Measurements from ENCODE around the gene SULT1C2. TPM values are rescaled to one million over a fixed set of nuclear protein-coding genes. Genes with fewer than 3 reads are reported as not detected.
"Not testable (repeated sequence)": the region's sequence is repeated elsewhere in the genome, so short reads cannot be mapped to it uniquely, and the experiment has no call there.

The SULT1C2 gene
- total and polyA plus RNA-seq, 8 donors, result 5.4 to 36.6 (median 23.6) TPM

DNA sequence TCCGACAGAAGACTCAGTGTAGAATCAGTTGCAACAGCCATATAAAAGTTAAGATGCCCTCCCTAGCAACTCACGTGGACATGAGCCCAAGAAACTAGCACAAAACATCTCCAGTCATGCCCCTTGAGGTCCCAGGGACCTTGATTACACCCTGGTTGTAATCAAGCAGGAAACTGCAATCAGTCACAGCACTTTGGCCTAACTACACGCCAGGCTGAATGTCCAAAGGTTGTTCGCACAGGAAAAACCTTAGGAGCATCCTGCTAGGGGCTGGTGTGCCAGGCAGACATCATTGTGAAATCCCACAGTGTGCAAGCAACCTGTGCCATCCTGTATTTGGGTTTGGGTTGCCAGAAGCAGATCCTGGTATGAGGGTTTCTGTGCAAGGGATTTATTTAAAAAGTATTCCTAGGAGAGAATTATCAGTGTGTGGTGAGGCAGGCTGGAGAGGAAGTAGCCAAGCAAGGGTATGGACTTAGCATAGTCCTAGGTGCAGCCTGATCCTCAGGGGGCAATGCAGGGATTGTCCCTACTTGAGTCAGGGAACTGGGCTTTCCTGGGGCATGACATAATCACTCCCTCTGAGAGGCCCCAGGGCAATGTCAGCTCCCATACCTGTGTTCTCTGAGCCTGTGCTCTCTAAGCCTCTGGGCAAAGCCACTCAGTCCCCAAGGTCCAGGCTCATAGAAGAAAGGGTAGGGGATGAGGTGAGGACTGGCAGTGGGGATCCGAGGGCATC lies 17.8 kb upstream of the SULT1C2 start:
- no peak for ATAC-seq
- no peak overlapping the region for H3K27ac ChIP-seq
- H3K27me3 ChIP-seq, result no peaks in the 10 kb centered on the region
- H3K4me1 ChIP-seq, result peaks cover 7 to 14% of the 10 kb centered on the region in 2 donors
- intact Hi-C loops (cut with DNase I), result no loop called here
- DNase-seq, result no peak
- H3K9me3 ChIP-seq, result no peaks in the 10 kb centered on the region
- H3K4me3 ChIP-seq, result no peak overlapping the region
- TF ChIP-seq CTCF (IDR thresholded peaks at IDR 0.05), result no peak
- H3K36me3 ChIP-seq, result no peaks in the 10 kb centered on the region

DNA sequence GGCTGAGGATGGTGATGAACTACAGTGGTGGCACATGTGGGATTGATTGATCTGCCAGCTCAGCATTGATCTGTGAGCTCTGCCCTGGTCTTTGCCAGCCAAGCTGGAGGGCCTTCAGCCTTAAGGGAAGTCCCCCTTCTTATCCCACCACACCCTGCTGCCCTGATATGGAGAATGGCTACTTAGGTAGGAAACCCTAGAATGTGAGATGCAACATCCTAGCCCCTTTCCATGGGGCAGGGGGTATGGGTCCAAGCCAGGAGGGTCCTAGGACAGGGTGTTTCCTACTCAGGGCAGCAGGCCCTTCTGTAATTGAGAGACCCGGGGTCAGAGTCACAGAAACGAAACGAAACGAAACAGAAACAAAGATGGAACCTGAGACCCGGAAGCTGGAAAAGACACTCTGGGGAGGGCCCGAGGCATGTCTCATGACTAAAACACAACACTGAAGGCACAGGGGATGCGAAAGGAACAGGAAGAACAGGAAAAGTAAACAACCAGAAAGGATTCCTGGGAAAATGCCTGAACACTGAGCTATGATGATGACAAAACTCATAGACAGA lies 16.9 kb upstream of the SULT1C2 start:
- intact Hi-C loops (cut with DNase I), result no loop called here
- DNase-seq, result no peak
- ATAC-seq, result no peak
- TF ChIP-seq CTCF (IDR thresholded peaks at IDR 0.05), result no peak
- Histone ChIP-seq H3K27me3 (no peaks in the 10 kb centered on the region), H3K27ac (no peak overlapping the region), H3K36me3 (no peaks in the 10 kb centered on the region), H3K9me3 (no peaks in the 10 kb centered on the region), H3K4me1 (peaks cover 7 to 12% of the 10 kb centered on the region in 2 donors), H3K4me3 (no peak overlapping the region)

GRCh38 chr2:108278631-108279030 lies 10.1 kb upstream of the SULT1C2 start:
- intact Hi-C loops (cut with DNase I), result no loop called here
- no peak for DNase-seq
- H3K9me3 ChIP-seq, result no peaks in the 10 kb centered on the region

DNA sequence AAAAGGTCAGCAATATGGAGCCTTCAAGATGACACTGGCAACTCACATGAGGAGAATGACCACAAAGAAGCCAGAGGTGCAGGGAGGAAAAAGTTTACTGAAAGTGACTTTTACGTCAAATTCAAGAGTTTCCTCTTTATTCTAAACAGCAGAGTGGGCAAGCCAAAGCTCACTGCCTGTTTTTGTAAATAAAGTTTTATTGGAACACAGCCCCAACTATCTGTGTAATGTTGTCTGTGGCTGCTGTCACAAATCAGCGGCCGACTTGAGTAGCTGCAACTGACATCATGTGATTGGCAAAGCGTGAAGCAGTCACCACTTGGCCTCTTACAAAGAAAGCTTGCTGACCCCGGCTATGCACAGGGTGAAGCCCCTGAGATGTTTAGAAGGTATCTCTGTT lies 9.2 kb upstream of the SULT1C2 start:
- H3K27me3 ChIP-seq, result no peaks in the 10 kb centered on the region
- no peaks in the 10 kb centered on the region for H3K4me1 ChIP-seq
- no peak overlapping the region for H3K27ac ChIP-seq
- intact Hi-C loops (cut with DNase I), result no loop called here
- TF ChIP-seq CTCF (IDR thresholded peaks at IDR 0.05), result no peak
- DNase-seq (no peak), ATAC-seq (no peak)
- no peaks in the 10 kb centered on the region for H3K9me3 ChIP-seq
- H3K36me3 ChIP-seq, result no peaks in the 10 kb centered on the region
- H3K4me3 ChIP-seq, result no peak overlapping the region

More at GRCh38 chr2:108278631-108279030, 10.1 kb upstream of the SULT1C2 start:
- ATAC-seq, result no peak
- no peaks in the 10 kb centered on the region for H3K27me3 ChIP-seq
- H3K27ac ChIP-seq, result no peak overlapping the region
- H3K4me3 ChIP-seq, result no peak overlapping the region
- no peaks in the 10 kb centered on the region for H3K4me1 ChIP-seq
- no peaks in the 10 kb centered on the region for H3K36me3 ChIP-seq
- TF ChIP-seq CTCF (IDR thresholded peaks at IDR 0.05), result no peak

DNA sequence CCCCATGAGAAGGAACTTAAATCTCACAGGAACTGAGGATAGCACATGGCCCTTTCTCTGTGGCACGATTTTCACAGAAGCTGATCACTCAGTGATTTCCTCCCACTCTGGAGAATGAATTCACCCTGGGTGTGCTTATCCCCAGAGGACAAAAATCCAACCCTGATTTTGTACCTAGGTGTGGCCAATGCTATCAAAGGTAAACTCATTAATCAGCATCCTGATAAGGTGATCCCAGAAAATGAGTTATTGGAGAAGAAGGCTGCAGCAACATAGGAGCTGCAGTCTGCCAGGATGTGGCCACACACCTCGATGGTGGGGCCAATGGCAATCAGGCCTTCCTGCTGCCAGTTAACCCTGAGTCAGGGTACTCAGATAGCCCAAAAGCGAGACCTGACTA lies 8.2 kb upstream of the SULT1C2 start:
- no peak overlapping the region for H3K4me3 ChIP-seq
- no peaks in the 10 kb centered on the region for H3K27me3 ChIP-seq
- DNase-seq, result no peak
- no peak overlapping the region for H3K27ac ChIP-seq
- H3K9me3 ChIP-seq, result no peaks in the 10 kb centered on the region
- H3K36me3 ChIP-seq, result no peaks in the 10 kb centered on the region
- H3K4me1 ChIP-seq, result no peaks in the 10 kb centered on the region
- TF ChIP-seq CTCF (IDR thresholded peaks at IDR 0.05), result no peak
- ATAC-seq, result no peak
- intact Hi-C loops (cut with DNase I), result no loop called here

GRCh38 chr2:108284566-108284965 lies 4.1 kb upstream of the SULT1C2 start:
- H3K4me1 ChIP-seq; intact Hi-C loops (cut with DNase I); DNase-seq; H3K27ac ChIP-seq; H3K27me3 ChIP-seq; H3K36me3 ChIP-seq; H3K4me3 ChIP-seq; H3K9me3 ChIP-seq; ATAC-seq: not testable (repeated sequence)

All from left lung (tissue), 10 donors.